Body of pancreas (tissue), 4 donors: ENCODE measurements around the gene SETBP1.

Experiments
- POLR2A ChIP-seq, 3 donors: fragments of 450-650 bp; IDR thresholded peaks; one replicate each; pipeline ENCODE4 v1.6.1; 2016; ENCODE audit warnings: antibody characterized with exemption in 3 of 3, mild to moderate bottlenecking in 2 of 3
- TF ChIP-seq, protein P1 (sequence below), 7 experiments: fragments of 450-650 bp in 4 of 7; fragments of 200-600 bp in 3 of 7; sonication (generic) in 3 of 7; IDR thresholded peaks; one replicate each; pipeline ENCODE4 v1.5.1; 2016 to 2019; ENCODE audit warnings: antibody characterized with exemption in 7 of 7

DNA sequence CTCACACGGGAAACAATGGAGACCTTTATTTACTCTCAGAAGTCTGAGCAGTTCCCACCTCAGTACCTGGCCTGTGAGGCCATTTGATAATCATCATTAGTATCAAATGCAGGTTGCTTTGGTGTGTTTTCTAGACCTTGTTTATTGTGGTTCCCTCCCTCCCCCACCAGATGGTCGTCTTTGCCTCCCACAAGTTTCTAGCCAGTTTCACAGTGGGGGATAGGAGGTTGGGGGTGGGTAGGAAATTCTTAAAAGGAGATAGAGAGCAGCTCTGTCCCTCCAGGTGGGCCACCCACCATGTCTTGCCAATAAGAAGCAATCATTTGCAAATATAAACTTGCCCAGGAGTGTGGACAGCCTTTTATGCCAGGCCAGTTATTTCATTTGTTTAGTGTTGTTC is 31.3 kb downstream of the SETBP1 start:
- TF ChIP-seq, protein P1, sequence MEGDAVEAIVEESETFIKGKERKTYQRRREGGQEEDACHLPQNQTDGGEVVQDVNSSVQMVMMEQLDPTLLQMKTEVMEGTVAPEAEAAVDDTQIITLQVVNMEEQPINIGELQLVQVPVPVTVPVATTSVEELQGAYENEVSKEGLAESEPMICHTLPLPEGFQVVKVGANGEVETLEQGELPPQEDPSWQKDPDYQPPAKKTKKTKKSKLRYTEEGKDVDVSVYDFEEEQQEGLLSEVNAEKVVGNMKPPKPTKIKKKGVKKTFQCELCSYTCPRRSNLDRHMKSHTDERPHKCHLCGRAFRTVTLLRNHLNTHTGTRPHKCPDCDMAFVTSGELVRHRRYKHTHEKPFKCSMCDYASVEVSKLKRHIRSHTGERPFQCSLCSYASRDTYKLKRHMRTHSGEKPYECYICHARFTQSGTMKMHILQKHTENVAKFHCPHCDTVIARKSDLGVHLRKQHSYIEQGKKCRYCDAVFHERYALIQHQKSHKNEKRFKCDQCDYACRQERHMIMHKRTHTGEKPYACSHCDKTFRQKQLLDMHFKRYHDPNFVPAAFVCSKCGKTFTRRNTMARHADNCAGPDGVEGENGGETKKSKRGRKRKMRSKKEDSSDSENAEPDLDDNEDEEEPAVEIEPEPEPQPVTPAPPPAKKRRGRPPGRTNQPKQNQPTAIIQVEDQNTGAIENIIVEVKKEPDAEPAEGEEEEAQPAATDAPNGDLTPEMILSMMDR (IDR thresholded peaks at IDR 0.05): no peak
- TF ChIP-seq POLR2A (IDR thresholded peaks at IDR 0.05): no peak
